Fibroblast of lung (primary cell): ENCODE data around the gene SERHL2. TPM values are rescaled to one million over a fixed set of nuclear protein-coding genes. Genes with fewer than 3 reads are reported as not detected.

Experiments
- DNase-seq, 2 donors: peaks; one replicate each; pipeline versions ENCODE4 v3.0.0 to v3.0.0-alpha.2; 2010; ENCODE audit warnings: low read depth in 2 of 2
- H2AFZ ChIP-seq: 2 replicates; pipeline ENCODE4 v1.5.1; 2012; ENCODE audit warnings: low read length, control low read depth, inconsistent platforms
- H3K27ac ChIP-seq: 2 replicates; pipeline ENCODE4 v1.5.1; 2011; ENCODE audit warnings: low read length, control low read depth; ENCODE audit not compliant: insufficient read depth
- H3K27me3 ChIP-seq: 2 replicates; pipeline ENCODE4 v1.5.1; 2011; ENCODE audit warnings: mild to moderate bottlenecking, low read length; ENCODE audit not compliant: control insufficient read depth, insufficient read depth
- H3K36me3 ChIP-seq: 2 replicates; pipeline ENCODE4 v1.5.1; 2011; ENCODE audit warnings: low read length; ENCODE audit not compliant: control insufficient read depth, insufficient read depth
- H3K4me1 ChIP-seq: 2 replicates; pipeline ENCODE4 v1.5.1; 2011; ENCODE audit warnings: low read length; ENCODE audit not compliant: control insufficient read depth, insufficient read depth; ENCODE audit errors: extremely low read depth
- H3K4me2 ChIP-seq: 2 replicates; pipeline ENCODE4 v1.5.1; 2011; ENCODE audit warnings: low read length, control low read depth; ENCODE audit not compliant: insufficient read depth; ENCODE audit errors: extremely low read depth
- H3K4me3 ChIP-seq, 4 experiments: fragments of 200-600 bp in 1 of 4; sonication (generic) in 1 of 4; replicated peaks in 1 of 4; 2 replicates each; pipeline ENCODE4 v1.5.1; 2011 to 2016; ENCODE audit warnings: low read length in 4 of 4, low read depth in 3 of 4, mild to moderate bottlenecking in 3 of 4, control low read depth in 2 of 4, inconsistent platforms in 1 of 4, mixed read lengths in 1 of 4; ENCODE audit not compliant: insufficient read depth in 1 of 4; ENCODE audit errors: control extremely low read depth in 1 of 4
- H3K79me2 ChIP-seq: 2 replicates; pipeline ENCODE4 v1.5.1; 2012; ENCODE audit warnings: mild to moderate bottlenecking, low read length, inconsistent platforms; ENCODE audit not compliant: control insufficient read depth, insufficient read depth
- H3K9ac ChIP-seq: 2 replicates; pipeline ENCODE4 v1.5.1; 2011; ENCODE audit warnings: mild to moderate bottlenecking, low read length, control low read depth; ENCODE audit not compliant: insufficient read depth
- H3K9me3 ChIP-seq: 2 replicates; pipeline ENCODE4 v1.5.1; 2012; ENCODE audit warnings: low read depth, low read length; ENCODE audit not compliant: control insufficient read depth, insufficient read depth
- H4K20me1 ChIP-seq: 2 replicates; pipeline ENCODE4 v1.5.1; 2011; ENCODE audit warnings: low read length; ENCODE audit not compliant: control insufficient read depth, insufficient read depth; ENCODE audit errors: extremely low read depth
- CTCF ChIP-seq, 2 donors: IDR thresholded peaks in 1 of 2; conservative IDR thresholded peaks in 1 of 2; 1 replicate in 1 of 2; 2 replicates in 1 of 2; pipeline ENCODE4 v1.5.1; 2011 to 2012; ENCODE audit warnings: low read length in 2 of 2, control low read depth in 1 of 2, inconsistent platforms in 1 of 2, low read depth in 1 of 2, mild to moderate bottlenecking in 1 of 2
- EZH2 ChIP-seq: IDR thresholded peaks from 2 replicates; pipeline ENCODE4 v1.5.1; 2012; ENCODE audit warnings: low read length, control low read depth, mild to moderate bottlenecking; ENCODE audit errors: missing control alignments
- polyA plus RNA-seq, 2 donors: library from polyadenylated mRNA; depleted of rRNA in 1 of 2; stranded (reverse) in 1 of 2; unstranded in 1 of 2; fragments of >200 nt; gene quantifications; 2 replicates each; pipeline ENCODE4 v1.2.1, GENCODE V29; 2011 to 2012; ENCODE audit warnings: missing spikeins in 1 of 2
- total RNA-seq: library from RNA; depleted of rRNA; stranded (reverse); fragments of >200 nt; gene quantifications from 2 replicates; pipeline ENCODE4 v1.2.1, GENCODE V29; 2014

The SERHL2 gene
- total and polyA plus RNA-seq, 2 donors (not counting 1 experiment from before 2014, with no cell fraction given) = 4.6 to 5.5 TPM

GRCh38 chr22:42519525-42520401 lies 34.0 kb upstream of the SERHL2 start, which contains the start of gene RRP7A:
Gene RRP7A, minus strand, starts transcription at chr22:42519796. Its CDS starts 10 bp downstream, at chr22:42519786.
- Histone ChIP-seq H3K27ac (peak within 1 kb of the TSS; percentile 67), H3K4me3 (peak within 1 kb of the TSS; percentile 75 to 86 (median 80)), H3K79me2 (peaks cover 19% of the 10 kb centered on the region), H3K36me3 (peaks cover 4% of the 10 kb centered on the region), H3K4me1 (peaks cover 2% of the 10 kb centered on the region), H3K4me2 (peak within 1 kb of the TSS; percentile 80), H4K20me1 (no peaks in the 10 kb centered on the region), H3K27me3 (no peaks in the 10 kb centered on the region), H2AFZ (peak within 1 kb of the TSS; percentile 97), H3K9ac (peak within 1 kb of the TSS; percentile 82), H3K9me3 (no peaks in the 10 kb centered on the region)
- TF ChIP-seq EZH2 (no peak), CTCF (conservative IDR thresholded peaks at IDR 0.05 in 1 of 2, IDR thresholded peaks at IDR 0.05 in 1 of 2; ENCODE audit: low read depth in 1 of 2, low read length in 2 of 2) (no peak)
- DNase-seq = peak; percentile 59 to 68

GRCh38 chr22:42521228-42521546 lies 32.6 kb upstream of the SERHL2 start:
- DNase-seq = no peak
- no peak for TF ChIP-seq CTCF (conservative IDR thresholded peaks at IDR 0.05 in 1 of 2, IDR thresholded peaks at IDR 0.05 in 1 of 2; ENCODE audit: low read depth in 1 of 2, low read length in 2 of 2)
- no peak for TF ChIP-seq EZH2
- Histone ChIP-seq H3K9me3 (no peaks in the 10 kb centered on the region), H3K4me1 (peaks cover 2% of the 10 kb centered on the region), H3K4me3 (no peak overlapping the region), H2AFZ (no peak overlapping the region), H3K9ac (no peak overlapping the region), H3K79me2 (peaks cover 17% of the 10 kb centered on the region), H3K27me3 (no peaks in the 10 kb centered on the region), H4K20me1 (no peaks in the 10 kb centered on the region), H3K4me2 (no peak overlapping the region), H3K27ac (no peak overlapping the region), H3K36me3 (peaks cover 2% of the 10 kb centered on the region)

- Histone ChIP-seq H3K4me3 (no peak overlapping the region), H3K79me2 (peaks cover 15% of the 10 kb centered on the region), H2AFZ (no peak overlapping the region), H4K20me1 (no peaks in the 10 kb centered on the region), H3K27me3 (peaks cover 3% of the 10 kb centered on the region), H3K4me2 (no peak overlapping the region), H3K9ac (no peak overlapping the region), H3K9me3 (no peaks in the 10 kb centered on the region), H3K36me3 (peaks cover 2% of the 10 kb centered on the region), H3K27ac (no peak overlapping the region), H3K4me1 (peaks cover 2% of the 10 kb centered on the region)
- TF ChIP-seq EZH2 (no peak), CTCF (conservative IDR thresholded peaks at IDR 0.05 in 1 of 2, IDR thresholded peaks at IDR 0.05 in 1 of 2; ENCODE audit: low read depth in 1 of 2, low read length in 2 of 2) (no peak)
- DNase-seq = no peak
Measured at GRCh38 chr22:42522546-42522945, 31.2 kb upstream of the SERHL2 start.
